Activated CD8-positive, alpha-beta T cell treated with anti-CD3 and anti-CD28 coated beads for 36 hours (primary cell): ENCODE data around the gene KDM2B. TPM values are rescaled to one million over a fixed set of nuclear protein-coding genes. Genes with fewer than 3 reads are reported as not detected.

ENCODE experiments used
- ATAC-seq: fragments of 200-7000 bp; cut with Tn5 transposase; one replicate; pipeline ENCODE4 v1.10.0; 2021; ENCODE audit warnings: mild to moderate bottlenecking, moderate library complexity
- CTCF ChIA-PET: fragments of 350-600 bp; sonication (Branson Sonifier 250); formaldehyde crosslinking; loops from one replicate; lab custom pipeline; 2021; ENCODE audit warnings: antibody characterized with exemption; lab: Charles Lee
- POLR2A ChIA-PET: fragments of 350-600 bp; sonication (Branson Sonifier 250); formaldehyde crosslinking; loops from one replicate; lab custom pipeline; 2021; ENCODE audit warnings: antibody characterized with exemption; lab: Charles Lee
- DNase-seq: peaks from one replicate; pipeline ENCODE4 v3.0.0-alpha.2; 2020
- H3K27ac Mint-ChIP-seq: one replicate; pipeline ENCODE4 v1.8.0; 2021; ENCODE audit warnings: mild to moderate bottlenecking, mixed read lengths
- H3K27me3 Mint-ChIP-seq: one replicate; pipeline ENCODE4 v1.8.0; 2021; ENCODE audit warnings: mixed read lengths
- H3K36me3 Mint-ChIP-seq: one replicate; pipeline ENCODE4 v1.8.0; 2021; ENCODE audit warnings: low read depth, mixed read lengths
- H3K4me1 Mint-ChIP-seq: one replicate; pipeline ENCODE4 v1.8.0; 2021; ENCODE audit warnings: low read depth, mixed read lengths
- H3K4me3 Mint-ChIP-seq: one replicate; pipeline ENCODE4 v1.8.0; 2021; ENCODE audit warnings: mild to moderate bottlenecking, moderate library complexity, mixed read lengths
- H3K9me3 Mint-ChIP-seq: one replicate; pipeline ENCODE4 v1.8.0; 2021; ENCODE audit warnings: mixed read lengths
- intact Hi-C: fragments of 100-400 bp; cut with micrococcal nuclease; formaldehyde crosslinking; loops from one replicate; pipeline ENCODE4 v1.10.0; 2022
- microRNA-seq: library from miRNA; unstranded; fragments of <30 nt; microRNA quantifications from one replicate; pipeline ENCODE4 v1.2.0, GENCODE V29; 2022; ENCODE audit warnings: borderline microRNAs expressed, borderline replicate concordance
- total RNA-seq, 2 experiments: library from RNA; stranded (reverse); gene quantifications; one replicate each; pipeline ENCODE4 v1.2.3, GENCODE V29; 2021
- TF ChIP-seq, protein P1 (sequence below): fragments of 200-600 bp; IDR thresholded peaks from one replicate; pipeline ENCODE4 v1.8.0; 2022; ENCODE audit warnings: antibody characterized with exemption, mild to moderate bottlenecking

Gene KDM2B
- total RNA-seq, 2 experiments from 2014 or later, result 61.0 to 61.7 TPM

- Mint-ChIP-seq H3K4me3 (no peak overlapping the region), H3K27me3 (no peaks in the 10 kb centered on the region), H3K36me3 (no peaks in the 10 kb centered on the region), H3K9me3 (no peaks in the 10 kb centered on the region), H3K27ac (no peak overlapping the region), H3K4me1 (no peaks in the 10 kb centered on the region)
- CTCF ChIA-PET, result interaction anchor here (1.1 to 2.2 kb wide), 4 partner anchors 12 to 48 kb away, joined by 3 to 8 read pairs (median 4); no protein-coding TSS in a partner anchor
- POLR2A ChIA-PET, result interaction anchor here (0.6 to 1.3 kb wide), 2 partner anchors 17 to 34 kb away, joined by 3 to 4 read pairs; partner anchors contain the start of gene RNF34
- intact Hi-C loops, result no loop called here
- no peak for ATAC-seq
- TF ChIP-seq, protein P1, sequence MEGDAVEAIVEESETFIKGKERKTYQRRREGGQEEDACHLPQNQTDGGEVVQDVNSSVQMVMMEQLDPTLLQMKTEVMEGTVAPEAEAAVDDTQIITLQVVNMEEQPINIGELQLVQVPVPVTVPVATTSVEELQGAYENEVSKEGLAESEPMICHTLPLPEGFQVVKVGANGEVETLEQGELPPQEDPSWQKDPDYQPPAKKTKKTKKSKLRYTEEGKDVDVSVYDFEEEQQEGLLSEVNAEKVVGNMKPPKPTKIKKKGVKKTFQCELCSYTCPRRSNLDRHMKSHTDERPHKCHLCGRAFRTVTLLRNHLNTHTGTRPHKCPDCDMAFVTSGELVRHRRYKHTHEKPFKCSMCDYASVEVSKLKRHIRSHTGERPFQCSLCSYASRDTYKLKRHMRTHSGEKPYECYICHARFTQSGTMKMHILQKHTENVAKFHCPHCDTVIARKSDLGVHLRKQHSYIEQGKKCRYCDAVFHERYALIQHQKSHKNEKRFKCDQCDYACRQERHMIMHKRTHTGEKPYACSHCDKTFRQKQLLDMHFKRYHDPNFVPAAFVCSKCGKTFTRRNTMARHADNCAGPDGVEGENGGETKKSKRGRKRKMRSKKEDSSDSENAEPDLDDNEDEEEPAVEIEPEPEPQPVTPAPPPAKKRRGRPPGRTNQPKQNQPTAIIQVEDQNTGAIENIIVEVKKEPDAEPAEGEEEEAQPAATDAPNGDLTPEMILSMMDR, result no peak
- no peak for DNase-seq
Observed at GRCh38 chr12:121383601-121384021, 197.2 kb downstream of the KDM2B start.

GRCh38 chr12:121379945-121380344 lies 200.9 kb downstream of the KDM2B start:
- peaks cover 1% of the 10 kb centered on the region for H3K27me3 Mint-ChIP-seq
- no peak for DNase-seq
- CTCF ChIA-PET, result no interaction called here
- TF ChIP-seq, protein P1, result no peak
- no peak for ATAC-seq
- intact Hi-C loops, result no loop called here
- POLR2A ChIA-PET, result no interaction called here
- H3K4me3 Mint-ChIP-seq, result no peak overlapping the region
- no peaks in the 10 kb centered on the region for H3K36me3 Mint-ChIP-seq
- H3K9me3 Mint-ChIP-seq, result peaks cover 2% of the 10 kb centered on the region
- no peak overlapping the region for H3K27ac Mint-ChIP-seq
- no peaks in the 10 kb centered on the region for H3K4me1 Mint-ChIP-seq

Small RNA genes lying within 50 kb of the gene (microRNA-seq; reads per million reads assigned to microRNA genes)
- not detected for gene MIR7107

Other genes with a start within 250 kb of the KDM2B start
- 100 to 1,000 TPM; 122 TPM for gene ANAPC5, start 228.6 kb downstream of the KDM2B start, total RNA-seq
- gene RNF34, start 180.9 kb downstream of the KDM2B start, total RNA-seq, result 10 to 100 TPM; 44.1 to 44.9 TPM
- 10 to 100 TPM; 37.0 to 38.1 TPM for gene ORAI1, start 45.5 kb upstream of the KDM2B start, total RNA-seq
- gene MORN3, start 88.6 kb upstream of the KDM2B start, total RNA-seq, result 1 to 10 TPM in 1 of 2 experiments, under 1 TPM in 1; 0.51 to 1.1 TPM
- gene TMEM120B, start 131.7 kb upstream of the KDM2B start, total RNA-seq, result 10 to 100 TPM; 11.7 to 12.7 TPM
- gene RHOF, start 212.7 kb upstream of the KDM2B start, total RNA-seq, result 100 to 1,000 TPM; 108 to 116 TPM
- 10 to 100 TPM; 13.3 TPM for gene SETD1B, start 223.0 kb upstream of the KDM2B start, total RNA-seq